SK-N-SH (cell line): ENCODE data around the gene RBM12. TPM values are rescaled to one million over a fixed set of nuclear protein-coding genes. Genes with fewer than 3 reads are reported as not detected.

ENCODE experiments used
- CTCF ChIA-PET: fragments of 300-600, 350-600 bp; formaldehyde crosslinking; extraction: SDS; loops from one replicate; lab custom pipeline; 2021; lab: Yijun Ruan, JAX
- POLR2A ChIA-PET: fragments of 350-600 bp; sonication (Branson Sonifier 250); formaldehyde crosslinking; extraction: SDS; loops from one replicate; lab custom pipeline; 2020; ENCODE audit warnings: antibody characterized with exemption, inconsistent platforms; lab: Yijun Ruan, JAX
- DNase-seq: peaks from one replicate; pipeline ENCODE4 v3.0.0; 2012
- H2AFZ ChIP-seq: fragments of 200-600 bp; sonication (generic); 2 replicates; pipeline ENCODE4 v1.8.1; 2016; ENCODE audit warnings: antibody characterized with exemption, mild to moderate bottlenecking, low read depth
- H3F3A ChIP-seq: fragments of 200-600 bp; sonication (generic); replicated peaks from 2 replicates; pipeline ENCODE3; 2016; ENCODE audit warnings: antibody characterized with exemption, mild to moderate bottlenecking; ENCODE audit not compliant: insufficient read depth
- H3K27ac ChIP-seq, 2 experiments: fragments of 200-500 bp in 1 of 2; fragments of 200-600 bp in 1 of 2; sonication (Bioruptor generic) in 1 of 2; sonication (generic), shearing (Covaris generic) in 1 of 2; 2 replicates each; pipeline versions ENCODE4 v1.5.1 to v1.6.1; 2014 to 2016; ENCODE audit warnings: low read depth in 2 of 2, inconsistent platforms in 1 of 2, low read length in 1 of 2, mild to moderate bottlenecking in 1 of 2, mixed read lengths in 1 of 2
- H3K27me3 ChIP-seq: fragments of 200-600 bp; sonication (generic), shearing (Covaris generic); 2 replicates; pipeline ENCODE4 v1.6.1; 2016; ENCODE audit warnings: mixed run types; ENCODE audit not compliant: insufficient read depth
- H3K36me3 ChIP-seq, 2 experiments: fragments of 200-500 bp in 1 of 2; fragments of 200-600 bp in 1 of 2; sonication (Bioruptor generic) in 1 of 2; sonication (generic) in 1 of 2; replicated peaks in 1 of 2; 2 replicates each; pipeline versions ENCODE3 to v1.5.1; 2014 to 2016; ENCODE audit warnings: low read length in 1 of 2, mild to moderate bottlenecking in 1 of 2; ENCODE audit not compliant: insufficient read depth in 2 of 2, control insufficient read depth in 1 of 2
- H3K4me1 ChIP-seq, 2 experiments: fragments of 200-500 bp in 1 of 2; fragments of 200-600 bp in 1 of 2; sonication (Bioruptor generic) in 1 of 2; sonication (generic), shearing (Covaris generic) in 1 of 2; 2 replicates each; pipeline versions ENCODE4 v1.5.1 to v1.6.1; 2014 to 2016; ENCODE audit warnings: low read depth in 1 of 2, low read length in 1 of 2, mixed run types in 1 of 2; ENCODE audit not compliant: insufficient read depth in 2 of 2, control insufficient read depth in 1 of 2
- H3K4me2 ChIP-seq: fragments of 200-600 bp; sonication (generic), shearing (Covaris generic); 2 replicates; pipeline ENCODE4 v1.6.1; 2017; ENCODE audit warnings: mixed run types
- H3K4me3 ChIP-seq, 2 experiments: fragments of 200-500 bp in 1 of 2; fragments of 200-600 bp in 1 of 2; sonication (Bioruptor generic) in 1 of 2; sonication (generic), shearing (Covaris generic) in 1 of 2; 2 replicates each; pipeline versions ENCODE4 v1.5.1 to v1.8.1; 2014 to 2016; ENCODE audit warnings: low read depth in 2 of 2, inconsistent platforms in 1 of 2, low read length in 1 of 2, mild to moderate bottlenecking in 1 of 2, mixed read lengths in 1 of 2, moderate library complexity in 1 of 2
- H3K79me2 ChIP-seq: fragments of 200-600 bp; sonication (generic); 2 replicates; pipeline ENCODE4 v1.8.1; 2017; ENCODE audit warnings: mild to moderate bottlenecking; ENCODE audit not compliant: insufficient read depth
- H3K9ac ChIP-seq: fragments of 200-600 bp; sonication (generic); 2 replicates; pipeline ENCODE4 v1.6.1; 2017; ENCODE audit warnings: mixed run types
- H3K9me2 ChIP-seq: fragments of 200-600 bp; sonication (generic); 2 replicates; pipeline ENCODE4 v1.6.1; 2017; ENCODE audit warnings: mixed run types
- H3K9me3 ChIP-seq: fragments of 200-600 bp; sonication (generic); 2 replicates; pipeline ENCODE4 v1.6.1; 2017; ENCODE audit warnings: mixed run types, mild to moderate bottlenecking, moderate library complexity
- H4K20me1 ChIP-seq: fragments of 200-600 bp; sonication (generic); 2 replicates; pipeline ENCODE4 v1.6.1; 2017; ENCODE audit warnings: mild to moderate bottlenecking, mixed run types; ENCODE audit not compliant: insufficient read depth
- CHD2 ChIP-seq: fragments of 150-350 bp; IDR thresholded peaks from 2 replicates; pipeline ENCODE4 v1.6.1; 2018; ENCODE audit warnings: low read length; ENCODE audit not compliant: partially characterized antibody
- ELF1 ChIP-seq: IDR thresholded peaks from 2 replicates; pipeline ENCODE4 v1.4.0; 2012
- EP300 ChIP-seq, 2 experiments: IDR thresholded peaks; 2 replicates each; pipeline versions ENCODE4 v1.4.0 to v1.6.1; 2012; ENCODE audit warnings: borderline replicate concordance in 1 of 2, low read depth in 1 of 2, low read length in 1 of 2
- FOSL2 ChIP-seq: IDR thresholded peaks from 2 replicates; pipeline ENCODE4 v1.4.0; 2012; ENCODE audit warnings: low read depth, mild to moderate bottlenecking, moderate library complexity, borderline replicate concordance
- FOXM1 ChIP-seq: IDR thresholded peaks from 2 replicates; pipeline ENCODE4 v1.4.0; 2012; ENCODE audit warnings: low read depth, mild to moderate bottlenecking
- GABPA ChIP-seq: IDR thresholded peaks from 2 replicates; pipeline ENCODE4 v1.4.0; 2012; ENCODE audit warnings: low read depth, mild to moderate bottlenecking
- GATA2 ChIP-seq: sonication (generic); formaldehyde crosslinking; IDR thresholded peaks from 2 replicates; pipeline ENCODE4 v1.5.0; 2020; ENCODE audit warnings: mild to moderate bottlenecking, missing genetic modification reagents
- MEF2A ChIP-seq: IDR thresholded peaks from 2 replicates; pipeline ENCODE4 v1.4.0; 2012; ENCODE audit warnings: low read depth, borderline replicate concordance
- MXI1 ChIP-seq: IDR thresholded peaks from 2 replicates; pipeline ENCODE4 v1.6.1; 2012; ENCODE audit warnings: mild to moderate bottlenecking, low read depth, low read length, improper control_type of control experiment
- NFIC ChIP-seq: IDR thresholded peaks from 2 replicates; pipeline ENCODE4 v1.4.0; 2012; ENCODE audit warnings: borderline replicate concordance
- NRF1 ChIP-seq: IDR thresholded peaks from 2 replicates; pipeline ENCODE4 v1.6.1; 2012; ENCODE audit warnings: low read depth, mild to moderate bottlenecking, low read length
- RAD21 ChIP-seq: IDR thresholded peaks from 2 replicates; pipeline ENCODE4 v1.6.1; 2012; ENCODE audit warnings: mild to moderate bottlenecking, low read length
- RCOR1 ChIP-seq: fragments of 150-350 bp; IDR thresholded peaks from 2 replicates; pipeline ENCODE4 v1.6.1; 2017; ENCODE audit warnings: antibody characterized with exemption, low read length
- REST ChIP-seq: IDR thresholded peaks from 2 replicates; pipeline ENCODE4 v1.6.1; 2012; ENCODE audit warnings: mild to moderate bottlenecking, low read depth, low read length, moderate library complexity
- RFX5 ChIP-seq: IDR thresholded peaks from 2 replicates; pipeline ENCODE4 v1.6.1; 2012; ENCODE audit warnings: mild to moderate bottlenecking, improper control_type of control experiment, low read length
- SIN3A ChIP-seq: IDR thresholded peaks from 2 replicates; pipeline ENCODE4 v1.6.1; 2012; ENCODE audit warnings: low read depth, mild to moderate bottlenecking, low read length, moderate library complexity, borderline replicate concordance
- SMC3 ChIP-seq: IDR thresholded peaks from 2 replicates; pipeline ENCODE4 v1.6.1; 2012; ENCODE audit warnings: low read depth, low read length, improper control_type of control experiment
- YY1 ChIP-seq: IDR thresholded peaks from 2 replicates; pipeline ENCODE4 v1.4.0; 2012; ENCODE audit warnings: low read depth, mild to moderate bottlenecking
- WGBS: methylation state at CpG from one replicate; pipeline ENCODE4 v1.1.6; 2017; ENCODE audit warnings: low lambda C conversion rate; 5-methylcytosine and 5-hydroxymethylcytosine counted together
- polyA plus RNA-seq, 3 experiments: library from polyadenylated mRNA; depleted of rRNA; stranded (reverse); fragments of >200 nt; gene quantifications; 2 replicates each; pipeline ENCODE4 v1.2.3, GENCODE V29; 2012
- TF ChIP-seq, protein P1 (sequence below): fragments of 150-350 bp; IDR thresholded peaks from 2 replicates; pipeline ENCODE4 v1.6.1; 2017; ENCODE audit warnings: antibody characterized with exemption, low read length, low read depth, borderline replicate concordance
- TF ChIP-seq, protein P2 (sequence below): IDR thresholded peaks from 2 replicates; pipeline ENCODE4; 2012

The RBM12 gene
- polyA plus RNA-seq, 1 of the 3 experiments (the other 2 are of a cell fraction), result 41.9 TPM

DNA sequence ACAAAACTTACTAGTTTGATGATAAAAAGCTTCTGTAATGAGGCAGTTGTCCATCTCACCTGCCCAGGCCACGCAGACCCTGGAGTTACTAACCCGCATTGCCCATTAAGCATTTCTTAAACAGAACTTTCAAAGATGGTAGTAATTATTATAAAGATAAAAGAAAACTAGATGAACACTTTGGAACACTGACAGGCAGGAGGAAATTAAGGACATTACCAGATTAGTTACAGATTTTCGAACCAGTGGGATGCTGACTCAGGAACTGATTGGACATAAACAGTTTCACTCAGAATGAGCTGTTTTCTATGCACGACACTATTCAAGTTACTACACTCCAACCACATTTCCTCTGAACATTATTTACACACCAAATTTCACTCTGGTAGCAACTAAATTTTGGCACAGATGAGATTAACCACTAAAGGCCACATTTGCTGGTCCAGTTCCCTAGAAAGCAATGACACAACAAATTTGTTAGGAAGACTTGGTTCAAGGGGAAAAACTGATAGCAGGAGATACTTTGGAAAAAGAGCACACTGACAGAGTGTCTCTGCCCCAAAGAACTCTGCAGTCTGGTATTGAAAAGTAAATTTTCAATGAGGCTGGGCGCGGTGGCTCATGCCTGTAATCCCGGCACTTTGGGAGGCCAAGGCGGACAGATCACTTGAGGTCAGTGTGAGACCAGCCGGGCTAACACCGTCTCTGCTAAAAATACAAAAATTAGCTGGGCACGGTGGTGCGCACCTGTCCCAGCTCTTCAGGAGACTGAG, 37.5 kb upstream of the RBM12 start:
- WGBS, result 93% methylated on average over 12 of the region's 12 CpGs
- H3K36me3 ChIP-seq, result peaks cover 53 to 67% of the 10 kb centered on the region in 2 experiments
- no peak overlapping the region for H3K9ac ChIP-seq
- no peaks in the 10 kb centered on the region for H3K9me3 ChIP-seq
- H3K4me1 ChIP-seq, result peaks cover 0 to 16% of the 10 kb centered on the region in 2 experiments; a peak in 3 of 4 replicates
- no peaks in the 10 kb centered on the region for H3K27me3 ChIP-seq
- no peak for TF ChIP-seq NFIC
- 0 out of 2 replicates have a peak, but pooled peaks have one; percentile 10 for TF ChIP-seq SIN3A
- peaks cover 75% of the 10 kb centered on the region for H3F3A ChIP-seq
- no peak overlapping the region for H3K4me2 ChIP-seq
- peak overlapping the region in 1 of 2 experiments; percentile 89; a peak in 2 of 4 replicates for H3K27ac ChIP-seq
- DNase-seq, result no peak
- no peak overlapping the region for H3K4me3 ChIP-seq
- H4K20me1 ChIP-seq, result peaks cover 44% of the 10 kb centered on the region
- H3K9me2 ChIP-seq, result no peaks in the 10 kb centered on the region
- peaks cover 75% of the 10 kb centered on the region for H3K79me2 ChIP-seq
- no peak overlapping the region for H2AFZ ChIP-seq
- ChIA-PET POLR2A (interaction anchor here (1.4 kb wide), 1 partner anchor 87 kb away, joined by 3 read pairs; the partner anchor contains the start of gene SPAG4), CTCF (interaction anchor here (1.4 to 4.7 kb wide), 3 partner anchors 9 to 238 kb away, joined by 4 to 18 read pairs (median 5); no protein-coding TSS in a partner anchor)

DNA sequence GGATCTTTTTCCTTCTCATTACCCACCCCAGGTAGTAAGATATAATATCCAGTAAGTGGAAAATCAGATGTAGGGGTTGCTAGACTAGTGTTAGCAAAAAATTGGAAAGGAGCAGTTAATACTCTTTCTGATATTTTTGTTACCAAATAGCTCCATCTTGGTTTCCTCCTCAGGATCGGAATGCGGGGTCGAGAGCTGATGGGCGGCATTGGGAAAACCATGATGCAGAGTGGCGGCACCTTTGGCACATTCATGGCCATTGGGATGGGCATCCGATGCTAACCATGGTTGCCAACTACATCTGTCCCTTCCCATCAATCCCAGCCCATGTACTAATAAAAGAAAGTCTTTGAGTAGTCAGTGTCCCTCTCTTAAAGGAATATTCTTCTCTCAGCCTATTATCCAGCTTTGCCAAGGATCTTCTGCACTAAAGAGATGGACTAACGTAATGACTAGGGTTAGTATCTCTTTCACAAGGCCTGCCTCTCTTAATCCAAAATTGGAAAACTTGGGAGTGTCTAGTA, 36.0 kb upstream of the RBM12 start:
- Histone ChIP-seq H3K79me2 (peaks cover 76% of the 10 kb centered on the region), H3K9me3 (no peaks in the 10 kb centered on the region), H2AFZ (no peak overlapping the region), H4K20me1 (peaks cover 30% of the 10 kb centered on the region), H3K9ac (peak overlapping the region; percentile 95; the same call in 1 of the 2 replicates), H3K27me3 (no peaks in the 10 kb centered on the region), H3K4me2 (peak overlapping the region; percentile 92), H3F3A (peaks cover 59% of the 10 kb centered on the region), H3K4me3 (peak overlapping the region in 1 of 2 experiments; percentile 90; a peak in 2 of 4 replicates), H3K9me2 (no peaks in the 10 kb centered on the region), H3K36me3 (peaks cover 45 to 62% of the 10 kb centered on the region in 2 experiments)
- POLR2A ChIA-PET, result interaction anchor here (1.0 to 2.1 kb wide), 2 partner anchors 21 to 42 kb away, joined by 3 to 17 read pairs; partner anchors contain the start of gene RBM39
- WGBS, result 93% methylated on average over 7 of the region's 7 CpGs
- CTCF ChIA-PET, result interaction anchor here (1.0 to 4.7 kb wide), 4 partner anchors 11 to 99 kb away, joined by 3 to 18 read pairs (median 8); partner anchors contain the start of genes CPNE1 and RBM12
- TF ChIP-seq YY1 (no peak), REST (no peak), FOSL2 (no peak), NRF1 (no peak), MXI1 (no peak), ELF1 (no peak), GATA2 (CRISPR knock-in tag) (no peak), EP300 (IDR thresholded peaks at IDR 0.05; ENCODE audit: borderline replicate concordance in 1 of 2, low read depth in 1 of 2, low read length in 1 of 2) (no peak), CHD2 (no peak), RCOR1 (no peak), RFX5 (no peak), FOXM1 (no peak), RAD21 (no peak), GABPA (no peak), MEF2A (no peak), SMC3 (no peak)
- TF ChIP-seq, protein P1, sequence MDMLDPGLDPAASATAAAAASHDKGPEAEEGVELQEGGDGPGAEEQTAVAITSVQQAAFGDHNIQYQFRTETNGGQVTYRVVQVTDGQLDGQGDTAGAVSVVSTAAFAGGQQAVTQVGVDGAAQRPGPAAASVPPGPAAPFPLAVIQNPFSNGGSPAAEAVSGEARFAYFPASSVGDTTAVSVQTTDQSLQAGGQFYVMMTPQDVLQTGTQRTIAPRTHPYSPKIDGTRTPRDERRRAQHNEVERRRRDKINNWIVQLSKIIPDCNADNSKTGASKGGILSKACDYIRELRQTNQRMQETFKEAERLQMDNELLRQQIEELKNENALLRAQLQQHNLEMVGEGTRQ, result no peak
- TF ChIP-seq, protein P2, sequence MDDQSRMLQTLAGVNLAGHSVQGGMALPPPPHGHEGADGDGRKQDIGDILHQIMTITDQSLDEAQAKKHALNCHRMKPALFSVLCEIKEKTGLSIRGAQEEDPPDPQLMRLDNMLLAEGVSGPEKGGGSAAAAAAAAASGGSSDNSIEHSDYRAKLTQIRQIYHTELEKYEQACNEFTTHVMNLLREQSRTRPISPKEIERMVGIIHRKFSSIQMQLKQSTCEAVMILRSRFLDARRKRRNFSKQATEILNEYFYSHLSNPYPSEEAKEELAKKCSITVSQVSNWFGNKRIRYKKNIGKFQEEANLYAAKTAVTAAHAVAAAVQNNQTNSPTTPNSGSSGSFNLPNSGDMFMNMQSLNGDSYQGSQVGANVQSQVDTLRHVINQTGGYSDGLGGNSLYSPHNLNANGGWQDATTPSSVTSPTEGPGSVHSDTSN, result no peak
- TF ChIP-seq, all 33 proteins: peak for 0
- peaks cover 0 to 16% of the 10 kb centered on the region in 2 experiments; a peak in 3 of 4 replicates for H3K4me1 ChIP-seq
- peak overlapping the region; percentile 88 to 89; a peak in 3 of 4 replicates for H3K27ac ChIP-seq
- DNase-seq, result no peak
